ENCODE data around the gene IQSEC2. TPM values are rescaled to one million over a fixed set of nuclear protein-coding genes. Genes with fewer than 3 reads are reported as not detected.
A peak's percentile ranks its signal among the peaks of the same experiment; 100 is the strongest.

Gene IQSEC2
- total and polyA plus RNA-seq, 2 of the 13 experiments (the other 11 are each of a cell fraction or from before 2014, with no cell fraction given), result 0.13 to 0.21 TPM

- TF ChIP-seq AKNA (CRISPR knock-in tag; IDR thresholded peaks at IDR 0.05; ENCODE audit: borderline replicate concordance) (no peak), MIXL1 (CRISPR knock-in tag; IDR thresholded peaks at IDR 0.05) (no peak), TMF1 (CRISPR knock-in tag; IDR thresholded peaks at IDR 0.05; ENCODE audit: low read depth) (no peak), CTCF (CRISPR knock-in tag; IDR thresholded peaks at IDR 0.05) (peak; percentile 37; the same call in 1 of the 2 replicates)
Observed at GRCh38 chrX:53223068-53223693, 58.2 kb downstream of the IQSEC2 start (continued).

Small RNA genes within 50 kb of the gene (small RNA-seq; reads per million reads assigned to genes)
- gene RF00019 (ENCODE audit: insufficient read depth in 2 of 3, insufficient read length in 3 of 3, low read depth in 2 of 3, low replicate concordance in 1 of 3), result 0 reads per million in 3 experiments

Other genes starting within 250 kb of the IQSEC2 start
- gene GPR173, start 232.8 kb downstream of the IQSEC2 start, total RNA-seq (2016; rRNA removed; fragmentation: Illumina TruSeq; extraction: Trizol), result not detected in 2 replicates
- 0.04 and 0.10 TPM in 2 replicates for gene GPR173, start 232.8 kb downstream of the IQSEC2 start, polyA plus RNA-seq (2011; rRNA removed)
- 6.5 and 10.1 TPM in 2 replicates for gene TSPYL2, start 199.2 kb downstream of the IQSEC2 start, total RNA-seq (2016; rRNA removed; fragmentation: Illumina TruSeq; extraction: Trizol)
- gene TSPYL2, start 199.2 kb downstream of the IQSEC2 start, polyA plus RNA-seq (2011; rRNA removed), result 13.8 and 15.5 TPM in 2 replicates
- gene KANTR, start 187.4 kb downstream of the IQSEC2 start, total RNA-seq (2016; rRNA removed; fragmentation: Illumina TruSeq; extraction: Trizol), result 3.5 and 4.4 TPM in 2 replicates
- 7.1 and 9.0 TPM in 2 replicates for gene KANTR, start 187.4 kb downstream of the IQSEC2 start, polyA plus RNA-seq (2011; rRNA removed)
- 26.0 and 32.5 TPM in 2 replicates for gene KDM5C, start 56.4 kb downstream of the IQSEC2 start, total RNA-seq (2016; rRNA removed; fragmentation: Illumina TruSeq; extraction: Trizol)
- 34.0 and 46.9 TPM in 2 replicates for gene KDM5C, start 56.4 kb downstream of the IQSEC2 start, polyA plus RNA-seq (2011; rRNA removed)
- 46.6 and 73.4 TPM in 2 replicates for gene SMC1A, start 141.1 kb upstream of the IQSEC2 start, total RNA-seq (2016; rRNA removed; fragmentation: Illumina TruSeq; extraction: Trizol)
- gene SMC1A, start 141.1 kb upstream of the IQSEC2 start, polyA plus RNA-seq (2011; rRNA removed), result 9.2 and 9.4 TPM in 2 replicates
- gene RIBC1, start 141.3 kb upstream of the IQSEC2 start, total RNA-seq (2016; rRNA removed; fragmentation: Illumina TruSeq; extraction: Trizol), result 0.29 and 0.55 TPM in 2 replicates
- 0.04 TPM in 1 of 2 replicates, not detected in the other for gene RIBC1, start 141.3 kb upstream of the IQSEC2 start, polyA plus RNA-seq (2011; rRNA removed)
- gene HSD17B10, start 152.8 kb upstream of the IQSEC2 start, total RNA-seq (2016; rRNA removed; fragmentation: Illumina TruSeq; extraction: Trizol), result 84.7 and 98.9 TPM in 2 replicates
- gene HSD17B10, start 152.8 kb upstream of the IQSEC2 start, polyA plus RNA-seq (2011; rRNA removed), result 68.7 and 69.0 TPM in 2 replicates